ENCODE data around the gene NOP10. TPM values are rescaled to one million over a fixed set of nuclear protein-coding genes. Genes with fewer than 3 reads are reported as not detected.

The NOP10 gene
- polyA plus RNA-seq, 1 experiment: 262 TPM

GRCh38 chr15:34366271-34367065, 23.5 kb upstream of the NOP10 start:
- Histone ChIP-seq H3K9me3 (ENCODE audit: control insufficient read depth, insufficient read depth, low read length) (no peaks in the 10 kb centered on the region; the same call in 1 of the 2 replicates), H3K4me3 (ENCODE audit: low read depth, low read length) (peak overlapping the region; percentile 90), H3K27ac (ENCODE audit: low read depth, low read length) (no peak overlapping the region), H3K27me3 (ENCODE audit: control insufficient read depth, insufficient read depth, low read length) (no peaks in the 10 kb centered on the region)
- POLR2A ChIA-PET: interaction anchor here (0.5 to 1.8 kb wide), 4 partner anchors 23 to 211 kb away, joined by 3 to 7 read pairs (median 4); partner anchors contain the start of genes KATNBL1, NOP10, NUTM1 and SLC12A6
- TF ChIP-seq CTCF (IDR thresholded peaks at IDR 0.05; ENCODE audit: low read depth, low read length): no peak
- no peak for DNase-seq (ENCODE audit: low read depth, low spot score)
- CTCF ChIA-PET: interaction anchor here (0.6 to 2.8 kb wide), 19 partner anchors 8 to 305 kb away, joined by 3 to 26 read pairs (median 5); partner anchors contain the start of genes KATNBL1, NOP10 and NUTM1

GRCh38 chr15:34365836-34366235, 22.9 kb upstream of the NOP10 start:
- H3K27ac ChIP-seq (ENCODE audit: low read depth, low read length): no peak overlapping the region
- DNase-seq (ENCODE audit: low read depth, low spot score): no peak
- POLR2A ChIA-PET: no interaction called here
- CTCF ChIA-PET: interaction anchor here (0.6 to 1.9 kb wide), 3 partner anchors 13 to 142 kb away, joined by 3 to 7 read pairs (median 3); partner anchors contain the start of gene NOP10
- H3K27me3 ChIP-seq (ENCODE audit: control insufficient read depth, insufficient read depth, low read length): no peaks in the 10 kb centered on the region
- no peak for TF ChIP-seq CTCF (IDR thresholded peaks at IDR 0.05; ENCODE audit: low read depth, low read length)
- H3K4me3 ChIP-seq (ENCODE audit: low read depth, low read length): peak overlapping the region; percentile 90
- no peaks in the 10 kb centered on the region; the same call in 1 of the 2 replicates for H3K9me3 ChIP-seq (ENCODE audit: control insufficient read depth, insufficient read depth, low read length)

- Histone ChIP-seq H3K27ac (ENCODE audit: low read depth, low read length) (no peak overlapping the region), H3K27me3 (ENCODE audit: control insufficient read depth, insufficient read depth, low read length) (no peaks in the 10 kb centered on the region), H3K9me3 (ENCODE audit: control insufficient read depth, insufficient read depth, low read length) (no peaks in the 10 kb centered on the region; the same call in 1 of the 2 replicates), H3K4me3 (ENCODE audit: low read depth, low read length) (peak overlapping the region; percentile 38)
- CTCF ChIA-PET: interaction anchor here (0.6 to 1.2 kb wide), 2 partner anchors 23 to 141 kb away, joined by 3 read pairs; partner anchors contain the start of gene NOP10
- no peak for TF ChIP-seq CTCF (IDR thresholded peaks at IDR 0.05; ENCODE audit: low read depth, low read length)
- POLR2A ChIA-PET: no interaction called here
- DNase-seq (ENCODE audit: low read depth, low spot score): no peak
Measured at GRCh38 chr15:34365091-34365825, 22.3 kb upstream of the NOP10 start.

DNA sequence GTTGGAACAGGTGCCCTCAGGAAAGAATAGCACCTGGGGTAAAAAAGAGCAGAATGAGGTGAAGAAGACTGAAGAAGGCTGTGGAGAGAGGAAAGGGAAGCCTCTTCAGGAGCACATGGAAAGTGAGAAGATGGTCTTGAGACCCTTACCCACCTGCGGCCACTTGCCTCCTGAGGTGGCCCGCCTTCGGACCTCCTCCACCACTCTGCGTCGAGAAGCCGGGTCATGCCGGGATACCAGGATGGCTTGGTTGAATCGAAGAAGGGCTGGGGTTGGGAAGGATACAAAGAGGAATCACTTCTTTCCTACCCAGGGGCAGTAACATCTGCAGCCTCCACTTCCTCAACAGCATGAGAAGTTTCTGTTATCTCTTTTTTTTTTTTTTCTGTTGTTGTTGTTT, 21.1 kb upstream of the NOP10 start:
- no peak overlapping the region for H3K27ac ChIP-seq (ENCODE audit: low read depth, low read length)
- TF ChIP-seq CTCF (IDR thresholded peaks at IDR 0.05; ENCODE audit: low read depth, low read length): no peak
- DNase-seq (ENCODE audit: low read depth, low spot score): no peak
- no peak overlapping the region for H3K4me3 ChIP-seq (ENCODE audit: low read depth, low read length)
- CTCF ChIA-PET: no interaction called here
- H3K27me3 ChIP-seq (ENCODE audit: control insufficient read depth, insufficient read depth, low read length): no peaks in the 10 kb centered on the region
- POLR2A ChIA-PET: interaction anchor here (0.6 kb wide), 1 partner anchor 349 kb away, joined by 3 read pairs; no protein-coding TSS in a partner anchor
- no peaks in the 10 kb centered on the region; the same call in 1 of the 2 replicates for H3K9me3 ChIP-seq (ENCODE audit: control insufficient read depth, insufficient read depth, low read length)
